ENCODE data around the gene DISC1.

- TF ChIP-seq EZH2 (IDR thresholded peaks at IDR 0.05; ENCODE audit: borderline replicate concordance, low read depth, low read length, poor library complexity, severe bottlenecking): no peak
- no peak for TF ChIP-seq CTCF (conservative IDR thresholded peaks at IDR 0.05; ENCODE audit: low read depth, low read length)
Observed at GRCh38 chr1:231695439-231696255, 69.1 kb downstream of the DISC1 start.
